Right ventricle myocardium superior (tissue), 1 donor: ENCODE measurements around the gene LBHD2. TPM values are rescaled to one million over a fixed set of nuclear protein-coding genes. Genes with fewer than 3 reads are reported as not detected.
"Not testable (repeated sequence)": the region's sequence is repeated elsewhere in the genome, so short reads cannot be mapped to it uniquely, and the experiment has no call there.

Source experiments
- ATAC-seq: fragments of 200-7000 bp; cut with Tn5 transposase; one replicate; pipeline ENCODE4 v1.9.1; 2020; ENCODE audit warnings: mild to moderate bottlenecking; ENCODE audit not compliant: poor library complexity
- DNase-seq: peaks from one replicate; pipeline ENCODE4 v3.0.0-alpha.2; 2020
- intact Hi-C: fragments of 100-400 bp; cut with DNase I; formaldehyde crosslinking; loops from one replicate; pipeline ENCODE4 v1.11.2; 2022
- total RNA-seq: library from RNA; stranded (reverse); fragmentation: NEBNext Ultra II Directional; extraction: Animal tissue kit (Norgen Biotek cat#: 25700); gene quantifications from one replicate; pipeline ENCODE4 v1.2.1, GENCODE V29; 2021
- donor health status: DM: no; HTN: yes; CAD: no; lungs with severe emphysema.

LBHD2 gene
- total RNA-seq, 1 donor from 2014 or later = not detected

DNA sequence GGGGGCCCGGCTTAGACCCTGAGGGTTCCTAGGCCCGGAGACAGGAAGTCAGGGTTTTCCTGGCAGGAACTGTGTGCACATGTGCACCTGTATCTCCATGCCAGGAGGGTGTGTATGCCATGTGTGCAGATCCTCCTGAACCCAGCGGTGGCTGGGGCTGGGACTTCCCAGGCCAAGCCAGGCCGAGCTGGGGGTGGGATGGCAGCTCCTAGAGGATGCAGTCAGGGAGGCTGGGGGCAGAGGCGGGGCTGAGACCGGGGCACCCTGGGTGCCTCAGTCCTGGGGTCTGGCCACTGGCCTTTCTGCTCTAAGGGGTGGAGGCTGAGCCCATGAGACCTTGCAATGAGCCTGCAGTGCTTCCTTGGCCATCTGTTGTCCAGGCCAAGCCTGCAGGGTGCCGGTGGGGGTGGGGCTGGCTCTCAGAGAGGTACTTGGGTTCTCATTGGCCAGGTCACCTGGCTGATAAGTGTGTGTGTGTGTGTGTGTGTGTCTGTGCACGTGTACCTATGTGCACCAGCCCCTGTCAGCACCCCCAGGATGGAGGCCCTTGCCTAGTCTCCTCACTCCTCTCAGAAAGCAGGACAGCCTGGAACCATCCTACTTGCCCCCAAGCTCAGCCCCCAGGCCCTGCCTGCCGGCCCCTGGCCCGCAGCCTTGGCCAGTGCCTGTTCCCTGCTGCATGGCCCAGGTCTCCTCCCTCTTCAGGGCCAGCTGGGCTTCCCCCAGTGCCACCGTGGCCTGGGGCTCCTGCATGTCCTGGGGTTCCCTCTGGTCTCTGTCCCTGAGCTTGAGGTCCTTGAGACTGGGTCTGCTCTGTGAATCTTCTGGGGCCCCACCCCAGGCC is 28.6 kb downstream of the LBHD2 start:
- DNase-seq = no peak
- intact Hi-C loops = no loop called here

DNA sequence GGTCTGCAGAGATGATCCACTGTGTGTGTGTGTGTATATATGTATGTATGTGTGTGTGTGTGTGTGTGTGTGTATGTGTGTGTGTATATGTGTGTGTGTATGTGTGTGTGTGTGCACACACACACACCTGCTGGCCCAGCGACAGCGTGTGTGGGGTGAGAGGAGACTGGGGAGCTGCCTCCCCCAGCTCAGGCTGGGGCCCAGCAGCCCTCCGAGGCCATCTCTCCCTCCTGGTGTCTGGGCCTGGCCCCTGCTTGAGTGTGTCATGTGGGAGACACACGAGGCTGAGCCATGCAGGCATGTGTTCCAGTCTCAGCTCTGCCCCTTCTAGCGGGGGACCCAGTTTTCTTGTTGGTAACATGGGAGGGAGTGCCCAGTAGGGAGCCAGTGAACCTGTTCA is 29.3 kb downstream of the LBHD2 start:
- intact Hi-C loops = no loop called here
- DNase-seq = no peak

More for the DNA sequence above, 28.6 kb downstream of the LBHD2 start:
- no peak for ATAC-seq

DNA sequence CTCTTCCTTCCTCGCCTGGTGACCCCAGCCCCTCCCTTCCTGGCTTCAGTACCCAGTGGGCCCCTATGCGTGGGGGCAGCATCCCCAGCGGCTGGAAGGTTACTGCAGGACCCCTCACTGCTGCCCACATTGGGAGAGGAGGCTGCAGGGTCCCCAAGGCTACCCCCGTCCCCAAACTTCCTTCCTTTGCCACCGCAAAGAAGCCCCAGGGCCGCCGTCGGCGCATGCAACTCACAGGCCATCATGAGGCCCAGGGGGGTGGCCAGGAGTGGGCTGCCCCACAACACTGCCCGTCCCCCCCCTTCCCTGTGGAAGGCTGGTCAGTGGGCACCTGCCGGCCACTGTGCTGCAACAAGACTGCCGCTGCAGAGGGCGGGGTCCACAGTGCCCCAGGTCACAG is 29.8 kb downstream of the LBHD2 start:
- ATAC-seq (no peak), DNase-seq (no peak)
- intact Hi-C loops = no loop called here

More for the DNA sequence above, 29.3 kb downstream of the LBHD2 start:
- no peak for ATAC-seq

DNA sequence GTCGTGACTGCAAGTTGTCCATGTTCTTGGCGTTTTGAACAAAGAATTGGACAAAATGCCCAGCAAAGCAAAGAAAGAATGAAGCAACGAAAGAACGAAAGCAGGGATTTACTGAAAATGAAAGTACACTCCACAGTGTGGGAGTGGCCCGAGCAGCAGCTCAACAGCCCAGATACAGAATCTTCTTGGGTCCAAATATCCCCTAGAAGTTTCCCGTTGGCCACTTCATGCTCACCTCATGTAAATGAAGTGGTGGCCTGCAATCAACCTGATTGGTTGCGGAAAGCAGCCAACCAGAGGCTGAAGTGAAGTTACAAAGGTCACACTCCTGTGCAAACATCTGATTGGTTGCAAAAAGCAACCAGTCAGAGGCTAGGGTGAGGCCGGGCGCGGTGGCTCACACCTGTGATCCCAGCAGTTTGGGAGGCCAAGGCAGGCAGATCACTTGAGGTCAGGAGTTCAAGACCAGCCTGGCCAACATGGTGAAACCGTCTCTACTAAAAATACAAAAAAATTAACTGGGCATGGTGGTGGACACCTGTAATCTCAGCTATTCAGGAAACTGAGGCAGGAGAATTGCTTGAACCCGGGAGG is 31.2 kb downstream of the LBHD2 start:
- intact Hi-C loops, DNase-seq, ATAC-seq: not testable (repeated sequence)

DNA sequence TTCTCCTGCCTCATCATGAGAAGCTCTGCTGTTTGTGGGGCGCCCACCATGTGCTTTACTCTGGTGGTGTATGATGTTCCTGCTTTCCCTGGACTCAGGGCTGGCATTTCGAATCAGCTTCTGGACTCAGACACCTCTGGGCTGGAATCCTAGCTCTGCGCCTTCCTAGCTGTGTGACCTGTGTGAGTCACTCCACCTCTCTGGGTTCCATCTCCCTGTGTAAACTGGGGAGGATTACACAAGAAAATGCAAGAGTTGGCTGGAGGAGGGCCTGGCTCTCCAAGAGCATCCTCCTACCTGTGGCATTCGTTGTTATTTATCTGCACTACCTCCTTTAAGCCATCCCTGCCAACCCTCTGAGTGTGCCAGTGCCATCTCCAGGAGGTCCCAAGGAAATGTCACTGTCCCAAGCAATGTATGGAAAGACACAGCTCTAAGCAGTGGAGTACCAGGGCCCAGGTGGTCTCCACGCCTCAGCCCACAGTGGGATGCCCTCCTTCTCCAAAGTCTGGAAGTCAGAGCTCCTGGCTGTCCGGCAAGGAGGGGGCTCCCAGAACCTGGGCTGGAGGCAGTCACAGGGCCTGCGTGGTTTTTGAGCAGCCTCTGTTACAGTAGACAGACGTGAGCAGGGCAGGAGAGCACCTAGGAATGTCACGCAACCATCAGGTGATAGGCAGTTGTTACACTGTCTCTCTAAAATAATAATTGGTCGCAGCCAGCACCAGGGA is 32.0 kb downstream of the LBHD2 start:
- intact Hi-C loops = no loop called here
- ATAC-seq = no peak
- no peak for DNase-seq

DNA sequence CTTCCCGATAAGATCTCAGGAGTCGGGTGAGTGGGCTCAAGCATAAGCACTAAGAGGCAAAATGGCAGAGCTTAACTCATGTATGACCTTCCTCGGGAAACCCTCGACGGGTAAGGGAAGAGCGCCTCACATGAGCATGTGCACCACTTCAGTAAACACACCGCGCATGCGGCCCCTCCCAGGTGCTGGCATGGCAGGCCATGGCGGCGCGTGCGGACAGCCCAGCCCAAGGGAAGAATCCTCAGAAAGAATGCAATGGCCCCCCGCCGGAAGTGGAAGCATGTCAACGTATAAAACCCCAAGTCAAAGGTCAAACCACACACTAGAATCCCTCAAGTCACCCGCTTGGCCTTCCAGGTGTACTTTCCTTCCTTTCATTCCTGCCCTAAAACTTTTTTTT is 32.6 kb downstream of the LBHD2 start:
- DNase-seq = no peak
- intact Hi-C loops = no loop called here
- ATAC-seq = no peak

DNA sequence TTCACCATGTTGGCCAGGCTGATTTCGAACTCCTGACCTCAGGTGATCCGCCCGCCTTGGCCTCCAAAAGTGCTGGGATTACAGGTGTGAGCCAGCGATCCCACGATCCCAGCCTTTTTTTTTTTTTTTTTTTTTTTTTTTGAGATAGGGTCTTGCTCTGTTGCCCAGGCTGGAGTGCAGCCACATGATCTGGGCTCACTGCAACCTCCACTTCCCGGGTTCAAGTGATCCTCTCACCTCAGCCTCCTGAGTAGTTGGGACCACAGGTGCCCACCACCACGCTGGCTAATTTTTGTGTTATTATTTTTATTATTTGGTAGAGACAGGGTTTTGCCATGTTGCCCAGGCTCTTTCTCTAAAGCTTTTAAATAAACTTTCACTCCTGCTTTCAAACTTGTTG is 33.5 kb downstream of the LBHD2 start:
- DNase-seq, ATAC-seq, intact Hi-C loops: not testable (repeated sequence)

DNA sequence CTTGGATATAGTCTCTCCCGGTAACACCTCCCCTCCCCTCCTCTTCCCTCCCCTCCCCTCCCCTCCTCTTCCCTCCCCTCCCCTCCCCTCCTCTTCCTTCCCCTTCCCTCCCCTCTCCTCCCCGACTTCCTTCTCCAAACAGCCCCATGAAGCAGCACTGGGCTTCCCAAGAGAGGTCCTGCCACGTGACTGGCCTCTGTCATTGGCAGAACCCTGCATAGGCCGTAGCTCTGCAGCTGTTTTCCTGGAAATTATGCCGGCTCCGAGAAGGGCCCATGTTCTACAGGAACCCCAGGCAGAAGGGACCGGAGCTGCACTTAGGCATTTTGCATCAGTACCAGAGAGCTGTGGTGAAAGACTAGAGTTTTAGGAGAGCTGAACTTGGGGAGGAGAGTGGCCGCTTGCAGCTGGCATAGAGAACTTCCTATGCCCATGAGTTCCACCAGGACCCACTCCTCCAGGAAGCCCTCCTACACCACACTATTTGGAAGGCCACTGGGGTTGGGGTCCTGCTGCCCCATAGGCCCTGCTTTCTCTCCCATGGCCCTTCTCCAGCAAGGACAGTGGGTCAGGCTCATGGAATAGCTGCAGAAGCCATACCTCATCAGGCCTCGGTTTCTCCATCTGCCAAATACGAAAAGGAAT is 34.1 kb downstream of the LBHD2 start:
- peak; percentile 92 for DNase-seq
- peak; percentile 45 for ATAC-seq
- intact Hi-C loops = no loop called here

DNA sequence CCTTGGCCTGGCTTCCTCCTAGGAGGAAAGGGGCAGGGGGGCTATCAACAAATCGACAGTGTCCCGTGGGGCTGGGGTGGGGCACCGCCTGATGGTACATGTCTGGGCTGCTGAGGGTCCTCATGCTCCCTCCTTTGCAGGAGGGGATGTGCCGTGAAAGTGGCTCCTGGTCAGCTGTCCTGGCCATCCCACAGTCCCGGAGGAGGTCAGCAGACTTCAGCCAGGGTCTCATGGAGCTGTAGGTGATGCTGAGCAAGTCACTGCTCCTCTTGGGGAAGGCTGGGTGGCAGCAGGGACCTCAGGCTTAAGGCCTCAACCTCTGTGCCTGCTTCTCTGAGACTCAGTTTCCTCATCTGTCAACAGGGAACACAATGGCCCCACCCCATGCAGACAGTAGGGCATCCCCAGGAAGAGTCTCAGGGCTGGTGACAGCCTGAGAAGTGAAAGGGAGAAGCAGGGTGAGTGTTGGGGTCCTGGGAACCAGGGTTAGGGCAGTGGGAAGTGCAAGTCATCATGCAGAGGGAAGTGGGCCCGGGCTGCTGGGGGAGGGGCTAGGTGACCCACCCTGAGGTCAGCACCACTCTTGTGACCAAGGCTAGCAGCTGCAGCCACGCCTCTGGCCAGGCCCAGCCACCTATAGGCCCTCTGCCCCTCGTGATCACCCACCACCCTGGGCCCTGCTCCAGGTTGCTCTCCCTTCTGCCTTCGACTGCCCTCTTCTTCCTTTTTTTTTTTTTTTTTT is 34.8 kb downstream of the LBHD2 start:
- DNase-seq (peak; percentile 91), ATAC-seq (peak; percentile 5)
- intact Hi-C loops = no loop called here

DNA sequence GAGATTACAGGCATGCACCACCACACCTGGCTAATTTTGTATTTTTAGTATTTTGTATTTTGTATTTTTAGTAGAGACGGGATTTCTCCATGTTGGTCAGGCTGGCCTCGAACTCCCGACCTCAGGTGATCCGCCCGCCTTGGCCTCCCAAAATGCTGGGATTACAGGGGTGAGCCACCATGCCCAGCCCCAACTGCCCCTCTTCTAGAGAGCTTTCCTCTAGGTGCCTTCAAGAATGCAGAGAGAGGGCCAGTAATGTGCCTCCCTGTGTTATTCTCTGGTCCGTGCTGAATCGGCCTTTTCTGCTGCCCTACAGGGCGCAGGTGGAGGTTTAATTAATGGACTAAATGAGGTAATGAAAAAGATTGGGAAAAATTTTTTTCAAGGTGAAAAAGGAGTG is 35.5 kb downstream of the LBHD2 start:
- DNase-seq, ATAC-seq: not testable (repeated sequence)

DNA sequence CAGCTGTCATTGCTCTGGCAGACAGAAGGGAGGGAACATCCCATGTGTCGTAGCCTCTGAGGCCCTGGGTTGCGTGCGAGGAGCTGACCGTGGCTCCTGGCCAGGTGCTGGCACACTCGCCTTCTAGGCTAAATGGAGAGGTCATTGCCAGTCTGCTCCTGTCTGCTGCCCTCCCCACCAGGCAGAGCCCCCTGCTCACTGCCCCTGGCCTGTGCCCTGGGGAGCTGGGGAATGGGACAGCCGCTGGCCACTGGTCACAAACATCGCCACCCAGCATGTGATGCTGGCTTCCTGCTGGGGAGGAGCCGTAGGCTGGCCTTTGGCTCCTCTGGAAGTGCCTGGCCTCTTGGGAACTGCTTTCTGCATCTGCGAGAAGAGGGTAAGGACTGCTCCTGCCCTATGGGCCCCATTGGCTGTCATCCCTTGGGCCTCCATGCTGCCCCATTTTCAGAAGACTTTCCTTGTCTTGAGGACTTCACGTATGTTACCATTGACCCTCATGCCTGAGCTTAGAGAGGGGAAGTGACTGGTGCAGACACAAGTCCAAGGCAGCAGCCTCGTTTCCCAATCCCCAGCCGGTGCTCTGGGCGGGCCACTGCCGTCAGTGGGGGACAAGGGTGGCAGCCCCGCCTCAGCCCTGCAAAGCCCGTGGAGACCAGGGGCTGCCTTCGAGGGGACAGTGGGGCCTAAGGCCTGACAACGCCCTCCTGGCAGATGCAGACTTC is 37.3 kb downstream of the LBHD2 start:
- intact Hi-C loops = no loop called here

More for the DNA sequence above, 35.5 kb downstream of the LBHD2 start:
- intact Hi-C loops = not testable (repeated sequence)

DNA sequence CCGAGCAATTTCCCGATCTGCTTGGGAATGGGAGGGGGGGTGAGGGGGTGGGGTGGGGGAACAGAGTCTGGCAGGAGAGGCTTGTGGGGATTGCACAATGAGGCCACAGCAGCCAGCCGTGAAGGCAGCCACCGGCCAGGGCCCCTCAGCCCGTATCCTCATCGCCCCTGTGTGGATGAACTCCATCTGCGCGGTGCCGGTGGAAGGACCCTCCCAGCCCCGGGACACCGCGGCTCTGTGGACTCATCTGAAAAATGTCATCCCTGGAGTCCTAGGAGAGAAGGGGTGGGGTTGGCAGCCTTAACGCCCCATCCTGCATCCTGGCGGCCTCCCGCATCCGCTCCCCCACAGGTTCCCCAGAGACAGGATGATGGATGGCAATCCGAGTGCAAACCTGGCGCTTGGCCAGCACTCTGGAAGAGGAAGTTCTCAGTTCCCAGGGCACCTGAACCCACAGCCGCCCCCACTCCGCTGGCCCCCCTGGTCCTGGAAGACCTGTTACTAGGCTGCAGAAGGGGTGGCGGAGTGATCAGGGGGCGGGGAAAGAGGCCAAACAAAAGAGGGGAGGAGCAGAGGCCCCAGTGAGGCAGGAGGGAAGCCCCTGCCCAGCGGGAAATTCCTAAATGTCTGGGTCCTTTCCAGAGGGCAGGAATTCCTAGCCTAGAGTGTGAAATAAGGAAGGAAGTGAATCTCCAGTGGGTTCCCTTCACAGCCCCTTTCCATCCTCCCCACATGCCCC is 38.0 kb downstream of the LBHD2 start:
- ATAC-seq (peak; percentile 59), DNase-seq (peak; percentile 95)

More for the DNA sequence above, 37.3 kb downstream of the LBHD2 start:
- ATAC-seq (peak; percentile 19), DNase-seq (peak; percentile 87)

DNA sequence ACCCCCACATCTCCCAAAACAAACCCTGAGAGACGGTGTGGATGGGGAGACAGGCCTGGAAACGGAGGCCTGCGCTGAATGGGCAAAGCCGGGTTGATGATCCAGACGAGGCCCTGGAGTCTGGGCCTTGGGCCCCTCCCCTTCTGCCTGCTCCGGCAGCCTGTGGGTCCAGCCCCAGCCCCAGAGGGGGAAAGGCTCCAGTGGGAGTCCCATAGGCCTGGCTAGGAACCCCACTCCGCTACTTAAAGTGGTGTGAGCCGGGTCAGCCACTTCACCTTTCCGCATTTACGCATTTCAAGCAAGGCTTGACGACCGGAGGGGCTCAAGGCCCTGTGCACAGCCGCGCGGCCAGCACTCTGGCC is 38.6 kb downstream of the LBHD2 start:
- DNase-seq = no peak
- ATAC-seq = peak; percentile 0
- intact Hi-C loops = no loop called here

More for the DNA sequence above, 38.0 kb downstream of the LBHD2 start:
- intact Hi-C loops = no loop called here

DNA sequence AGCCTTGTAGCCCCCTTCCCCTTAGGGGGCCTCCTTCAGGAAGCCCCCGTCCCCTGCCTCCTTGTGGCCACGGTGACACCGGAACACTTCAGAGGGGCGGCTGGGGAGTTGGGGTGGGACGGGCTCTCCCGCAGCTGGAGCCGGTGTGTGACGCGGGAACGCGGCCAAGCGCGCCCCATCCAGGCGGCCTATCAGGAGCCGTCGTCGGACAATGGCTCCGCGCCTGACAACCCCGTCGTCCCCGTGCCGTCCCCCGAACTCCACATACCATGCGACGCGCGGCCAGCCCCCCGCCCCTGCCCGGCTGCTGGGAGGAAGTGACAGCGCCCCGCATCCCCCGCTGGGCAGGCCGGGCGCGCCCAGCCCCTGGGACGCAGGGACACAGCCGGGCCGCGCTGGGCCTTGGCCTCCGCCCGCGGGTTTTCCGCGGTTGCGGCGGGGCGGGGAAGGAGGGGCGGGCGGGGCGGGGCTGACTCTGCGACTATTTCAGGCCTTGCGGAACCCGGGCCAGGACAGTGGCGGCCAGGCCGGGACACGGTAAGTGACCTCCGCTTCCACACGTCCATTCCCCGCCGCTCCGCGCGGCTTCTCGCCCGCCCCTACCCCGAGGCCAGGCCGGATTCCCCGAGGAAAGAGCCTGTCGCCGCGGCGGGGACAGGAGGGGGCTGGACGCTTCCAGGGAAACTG is 39.1 kb downstream of the LBHD2 start, which contains the start of gene TNFAIP2:
TNFAIP2 (plus strand) TSS at position 515 of the 687 bp plus-strand sequence. CDS start 2,997 bp downstream, outside the sequence.
- peak; percentile 89 for DNase-seq
- intact Hi-C loops = no loop called here
- peak; percentile 70 for ATAC-seq

DNA sequence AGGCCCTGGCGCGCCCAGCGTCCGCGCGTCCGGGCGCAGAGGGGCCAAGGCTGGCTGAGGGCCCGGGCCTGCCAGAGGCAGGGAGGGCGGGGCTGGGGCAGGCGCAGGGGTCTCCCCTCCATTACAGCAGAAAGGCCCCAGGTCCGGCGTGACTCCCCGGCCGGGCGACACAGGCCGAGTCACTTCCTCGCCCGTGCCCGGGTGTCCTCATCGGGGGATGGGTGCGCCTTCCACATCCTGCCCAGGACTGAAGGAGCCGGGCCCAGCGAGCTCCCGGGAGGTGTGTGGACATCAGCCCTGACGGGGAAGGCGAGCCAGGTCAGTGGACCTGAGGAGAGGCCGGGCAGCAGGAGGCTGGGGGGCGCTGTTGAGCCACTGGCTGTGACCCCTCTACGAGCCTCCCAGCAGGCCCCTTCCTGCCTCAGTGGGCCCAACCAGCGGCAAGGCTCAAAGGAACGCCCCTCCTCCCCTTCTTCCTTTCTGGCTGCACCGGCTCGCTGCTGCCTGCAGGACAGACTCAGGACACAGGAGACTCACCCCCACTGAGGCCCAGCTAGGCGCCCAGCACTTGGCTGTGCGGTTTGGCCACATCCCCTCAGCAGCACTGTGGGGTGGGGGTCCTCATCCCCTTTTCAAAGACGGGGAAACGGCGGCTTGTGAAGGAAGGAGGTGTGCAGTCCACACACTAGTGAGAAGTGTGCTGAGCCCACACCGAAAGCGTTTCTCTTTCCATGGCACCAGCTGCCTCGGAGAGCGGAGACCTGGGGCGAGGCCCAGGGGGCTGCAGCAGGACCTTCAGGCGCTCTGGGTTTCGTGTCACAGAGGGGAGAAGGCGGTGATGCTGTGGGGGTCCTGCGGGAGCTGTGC is 39.9 kb downstream of the LBHD2 start:
- peak; percentile 14 for ATAC-seq
- intact Hi-C loops = no loop called here

More for the DNA sequence above, 39.9 kb downstream of the LBHD2 start:
- peak; percentile 81 for DNase-seq
